Measurements from ENCODE around the gene NNMT. TPM values are rescaled to one million over a fixed set of nuclear protein-coding genes. Genes with fewer than 3 reads are reported as not detected.

Gene NNMT
- polyA plus RNA-seq, 1 donor (not counting 4 experiments of a cell fraction or from before 2014, with no cell fraction given) = 0.13 TPM

DNA sequence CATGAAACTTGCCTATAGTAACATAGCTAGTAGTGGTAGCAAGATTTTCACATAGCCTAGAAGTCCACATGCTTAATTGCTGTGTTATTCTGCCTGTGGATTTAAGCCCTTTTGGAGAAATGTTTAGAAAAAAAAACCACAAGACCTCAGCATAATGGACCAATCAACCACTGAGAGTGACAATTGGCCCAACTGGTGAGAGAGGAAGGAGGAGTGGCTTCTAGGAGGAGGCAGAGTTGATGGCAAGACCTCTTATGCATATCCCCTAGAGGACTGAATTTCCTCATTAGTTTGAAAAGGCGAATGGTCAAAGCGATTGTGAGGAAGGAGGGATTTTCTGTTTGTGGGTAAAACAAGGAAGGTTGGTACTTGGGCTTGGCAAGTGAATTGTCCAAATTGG, 30.6 kb downstream of the NNMT start:
- Histone ChIP-seq H3K79me2 (ENCODE audit: control insufficient read depth, insufficient read depth, low read length) (no peaks in the 10 kb centered on the region), H3K36me3 (ENCODE audit: control insufficient read depth in 2 of 2, extremely low read depth in 1 of 2, insufficient read depth in 2 of 2, low read length in 2 of 2) (no peaks in the 10 kb centered on the region), H3K4me3 (ENCODE audit: control insufficient read depth in 2 of 3, extremely low read depth in 1 of 3, insufficient read depth in 2 of 3, low read depth in 1 of 3, low read length in 3 of 3) (no peak overlapping the region), H3K9me1 (ENCODE audit: control insufficient read depth, extremely low read depth, insufficient read depth, low read length) (no peaks in the 10 kb centered on the region), H3K27me3 (ENCODE audit: control insufficient read depth, extremely low read depth, insufficient read depth, low read length) (no peaks in the 10 kb centered on the region), H2AFZ (ENCODE audit: control insufficient read depth, low read length) (no peak overlapping the region), H3K27ac (ENCODE audit: control insufficient read depth, insufficient read depth, low read length) (no peak overlapping the region), H3K4me1 (ENCODE audit: control insufficient read depth, extremely low read depth, insufficient read depth, low read length) (no peaks in the 10 kb centered on the region), H4K20me1 (ENCODE audit: control insufficient read depth, extremely low read depth, insufficient read depth, low read length) (no peaks in the 10 kb centered on the region), H3K4me2 (ENCODE audit: control insufficient read depth, extremely low read depth, insufficient read depth, low read depth, low read length) (no peak overlapping the region), H3K9ac (ENCODE audit: control insufficient read depth, extremely low read depth, insufficient read depth, low read length) (no peak overlapping the region), H3K9me3 (ENCODE audit: control insufficient read depth, low read depth, low read length) (no peaks in the 10 kb centered on the region)
- TF ChIP-seq EZH2 (IDR thresholded peaks at IDR 0.05; ENCODE audit: low read length) = no peak
- TF ChIP-seq, protein P1, sequence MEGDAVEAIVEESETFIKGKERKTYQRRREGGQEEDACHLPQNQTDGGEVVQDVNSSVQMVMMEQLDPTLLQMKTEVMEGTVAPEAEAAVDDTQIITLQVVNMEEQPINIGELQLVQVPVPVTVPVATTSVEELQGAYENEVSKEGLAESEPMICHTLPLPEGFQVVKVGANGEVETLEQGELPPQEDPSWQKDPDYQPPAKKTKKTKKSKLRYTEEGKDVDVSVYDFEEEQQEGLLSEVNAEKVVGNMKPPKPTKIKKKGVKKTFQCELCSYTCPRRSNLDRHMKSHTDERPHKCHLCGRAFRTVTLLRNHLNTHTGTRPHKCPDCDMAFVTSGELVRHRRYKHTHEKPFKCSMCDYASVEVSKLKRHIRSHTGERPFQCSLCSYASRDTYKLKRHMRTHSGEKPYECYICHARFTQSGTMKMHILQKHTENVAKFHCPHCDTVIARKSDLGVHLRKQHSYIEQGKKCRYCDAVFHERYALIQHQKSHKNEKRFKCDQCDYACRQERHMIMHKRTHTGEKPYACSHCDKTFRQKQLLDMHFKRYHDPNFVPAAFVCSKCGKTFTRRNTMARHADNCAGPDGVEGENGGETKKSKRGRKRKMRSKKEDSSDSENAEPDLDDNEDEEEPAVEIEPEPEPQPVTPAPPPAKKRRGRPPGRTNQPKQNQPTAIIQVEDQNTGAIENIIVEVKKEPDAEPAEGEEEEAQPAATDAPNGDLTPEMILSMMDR (optimal IDR thresholded peaks at IDR 0.05 in 1 of 3, IDR thresholded peaks at IDR 0.05 in 1 of 3, conservative IDR thresholded peaks at IDR 0.05 in 1 of 3; ENCODE audit: extremely low read depth in 1 of 3, insufficient read depth in 2 of 3, low read length in 3 of 3) = no peak
- no peak for DNase-seq (ENCODE audit: low read depth, low spot score)
- no peak for FAIRE-seq
- dilution Hi-C loops (cut with MboI; ENCODE audit: extremely low pct_ligation_motif_present, low sequenced_read_pairs) = no loop called here

DNA sequence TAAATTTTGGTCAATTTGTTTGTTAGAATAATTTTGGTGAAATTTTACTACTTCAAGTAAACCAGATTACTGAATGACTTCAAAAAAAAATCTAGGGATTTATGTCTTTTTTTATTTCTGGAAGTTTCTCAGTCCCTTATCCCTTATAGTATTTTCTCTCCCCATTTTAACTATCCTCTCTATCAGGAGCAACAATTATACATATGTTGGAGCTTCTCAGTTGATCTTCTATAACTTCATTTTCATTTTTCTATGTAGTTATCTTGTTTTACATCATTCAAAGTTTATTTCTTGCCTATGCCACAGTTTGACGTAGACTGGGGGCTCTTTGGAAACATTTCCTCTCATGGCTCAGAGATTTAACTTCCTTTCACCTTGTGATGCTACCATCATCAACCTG, 34.2 kb downstream of the NNMT start:
- H4K20me1 ChIP-seq (ENCODE audit: control insufficient read depth, extremely low read depth, insufficient read depth, low read length) = no peaks in the 10 kb centered on the region

More for the DNA sequence above, 34.2 kb downstream of the NNMT start:
- dilution Hi-C loops (cut with MboI; ENCODE audit: extremely low pct_ligation_motif_present, low sequenced_read_pairs) = no loop called here
- FAIRE-seq (no peak), DNase-seq (ENCODE audit: low read depth, low spot score) (no peak)
- H3K79me2 ChIP-seq (ENCODE audit: control insufficient read depth, insufficient read depth, low read length) = no peaks in the 10 kb centered on the region
- no peaks in the 10 kb centered on the region for H3K9me3 ChIP-seq (ENCODE audit: control insufficient read depth, low read depth, low read length)
- H3K9ac ChIP-seq (ENCODE audit: control insufficient read depth, extremely low read depth, insufficient read depth, low read length) = no peak overlapping the region
- H3K27ac ChIP-seq (ENCODE audit: control insufficient read depth, insufficient read depth, low read length) = no peak overlapping the region
- no peaks in the 10 kb centered on the region for H3K36me3 ChIP-seq (ENCODE audit: control insufficient read depth in 2 of 2, extremely low read depth in 1 of 2, insufficient read depth in 2 of 2, low read length in 2 of 2)
- no peak overlapping the region for H3K4me3 ChIP-seq (ENCODE audit: control insufficient read depth in 2 of 3, extremely low read depth in 1 of 3, insufficient read depth in 2 of 3, low read depth in 1 of 3, low read length in 3 of 3)
- H2AFZ ChIP-seq (ENCODE audit: control insufficient read depth, low read length) = no peak overlapping the region
- no peaks in the 10 kb centered on the region for H3K9me1 ChIP-seq (ENCODE audit: control insufficient read depth, extremely low read depth, insufficient read depth, low read length)
- no peaks in the 10 kb centered on the region for H3K27me3 ChIP-seq (ENCODE audit: control insufficient read depth, extremely low read depth, insufficient read depth, low read length)
- H3K4me2 ChIP-seq (ENCODE audit: control insufficient read depth, extremely low read depth, insufficient read depth, low read depth, low read length) = no peak overlapping the region
- no peaks in the 10 kb centered on the region for H3K4me1 ChIP-seq (ENCODE audit: control insufficient read depth, extremely low read depth, insufficient read depth, low read length)
- TF ChIP-seq, protein P1 (optimal IDR thresholded peaks at IDR 0.05 in 1 of 3, IDR thresholded peaks at IDR 0.05 in 1 of 3, conservative IDR thresholded peaks at IDR 0.05 in 1 of 3; ENCODE audit: extremely low read depth in 1 of 3, insufficient read depth in 2 of 3, low read length in 3 of 3) = no peak
- no peak for TF ChIP-seq EZH2 (IDR thresholded peaks at IDR 0.05; ENCODE audit: low read length)

All from keratinocyte (primary cell).